GM18861 (cell line): ENCODE measurements around the gene BCL11B.
"Not testable (repeated sequence)": the region's sequence is repeated elsewhere in the genome, so short reads cannot be mapped to it uniquely, and the experiment has no call there.

ENCODE experiments used
- ATAC-seq: cut with Tn5 transposase; IDR thresholded peaks from one replicate; pipeline ENCODE4 v1.9.1; 2021; ENCODE audit not compliant: unreplicated experiment

The BCL11B gene

GRCh38 chr14:99242238-99242637 lies 29.8 kb downstream of the BCL11B start:
- no peak for ATAC-seq

DNA sequence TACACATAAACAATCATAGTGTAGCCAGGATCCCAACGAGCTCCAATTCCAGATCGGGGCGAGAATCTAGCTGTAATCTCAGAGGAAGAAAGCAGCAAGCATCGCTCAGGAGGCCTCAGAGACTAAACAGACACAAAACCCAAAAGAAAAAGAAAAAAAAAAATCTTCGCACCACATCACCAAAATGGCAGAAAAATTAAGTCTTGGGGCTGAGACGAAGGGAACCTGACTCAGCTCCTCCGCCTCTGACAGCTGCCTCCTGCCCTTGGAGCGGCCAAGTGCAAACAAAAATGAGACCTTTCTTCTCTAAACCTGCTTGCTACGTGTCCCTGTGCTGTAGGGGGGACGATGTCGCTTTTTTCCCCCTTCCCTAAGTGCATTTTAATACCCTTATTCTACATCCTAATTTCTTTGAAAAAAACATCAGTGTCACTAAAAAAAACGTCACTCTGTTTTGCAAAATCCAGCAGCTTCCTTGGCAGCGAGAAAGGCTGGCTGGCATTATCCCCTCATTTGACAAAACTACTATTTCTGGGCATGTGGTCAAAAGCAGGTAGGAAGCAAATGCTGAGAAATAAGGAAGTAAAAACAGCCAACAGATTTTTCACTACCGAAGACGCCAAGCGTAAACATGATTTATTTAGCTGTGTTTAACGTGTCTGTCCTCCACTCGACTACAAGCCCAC lies 30.5 kb downstream of the BCL11B start:
- no peak for ATAC-seq

- no peak for ATAC-seq
These were observed 31.2 kb downstream of the BCL11B start for GRCh38 chr14:99240627-99241324.

DNA sequence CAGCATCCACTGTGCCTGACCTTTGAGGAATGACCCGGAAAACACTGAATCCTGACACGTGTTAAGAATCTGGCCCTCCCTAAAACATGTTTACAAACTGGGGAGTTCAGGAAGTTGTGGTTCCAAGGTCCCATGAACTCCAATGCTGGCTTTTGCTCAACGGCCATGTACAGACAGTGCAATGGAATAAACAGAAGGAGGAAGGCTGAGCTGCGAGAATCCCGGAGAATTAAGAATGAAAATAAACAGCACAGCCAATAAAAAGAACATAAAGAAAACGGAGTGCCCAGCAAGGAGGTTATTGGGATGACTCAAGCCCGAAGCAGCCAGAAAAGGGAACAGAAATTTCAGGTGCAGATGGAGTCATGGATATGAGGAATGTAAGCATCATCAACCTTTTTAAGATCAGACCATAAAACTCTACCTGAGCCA lies 32.3 kb downstream of the BCL11B start:
- no peak for ATAC-seq

- no peak for ATAC-seq
These were observed 33.8 kb downstream of the BCL11B start for GRCh38 chr14:99238216-99238615.

GRCh38 chr14:99237288-99237687 lies 34.7 kb downstream of the BCL11B start:
- no peak for ATAC-seq

GRCh38 chr14:99236386-99237138 lies 35.4 kb downstream of the BCL11B start:
- no peak for ATAC-seq

DNA sequence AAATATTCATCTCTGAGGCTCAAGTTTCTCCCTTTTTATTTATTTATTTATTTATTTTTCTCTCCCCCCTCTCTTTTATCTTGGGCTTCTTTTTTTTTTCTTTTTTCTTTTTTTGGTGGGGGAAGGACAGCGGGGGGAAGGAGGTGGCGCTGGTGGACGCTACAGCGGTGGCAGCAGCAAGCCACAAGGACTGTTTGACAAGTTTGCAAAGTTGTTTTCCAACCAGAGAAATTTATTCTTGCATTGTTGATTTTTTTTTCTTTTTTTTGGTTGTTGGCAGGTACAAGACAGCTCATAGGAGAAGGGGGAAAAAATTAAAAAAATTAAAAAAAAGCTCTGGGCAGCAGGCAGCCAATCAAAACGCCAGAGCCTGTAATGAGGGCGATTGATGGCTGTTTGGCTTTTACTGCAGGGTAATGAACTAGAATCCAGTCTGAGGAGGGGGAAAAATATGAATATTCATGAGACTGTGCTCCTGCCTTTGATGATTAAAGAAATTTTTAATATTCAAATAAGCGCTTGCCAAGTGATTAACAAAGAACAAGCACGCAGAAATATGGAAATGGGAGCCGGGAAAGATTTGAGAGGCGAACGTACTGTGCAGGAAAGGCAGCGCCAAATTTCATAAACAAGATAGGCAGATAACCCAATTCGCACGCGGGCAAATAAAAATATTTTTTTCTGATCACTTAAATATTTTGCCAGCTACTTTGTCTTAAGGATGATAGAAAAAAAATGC lies 36.2 kb downstream of the BCL11B start:
- ATAC-seq: no peak

DNA sequence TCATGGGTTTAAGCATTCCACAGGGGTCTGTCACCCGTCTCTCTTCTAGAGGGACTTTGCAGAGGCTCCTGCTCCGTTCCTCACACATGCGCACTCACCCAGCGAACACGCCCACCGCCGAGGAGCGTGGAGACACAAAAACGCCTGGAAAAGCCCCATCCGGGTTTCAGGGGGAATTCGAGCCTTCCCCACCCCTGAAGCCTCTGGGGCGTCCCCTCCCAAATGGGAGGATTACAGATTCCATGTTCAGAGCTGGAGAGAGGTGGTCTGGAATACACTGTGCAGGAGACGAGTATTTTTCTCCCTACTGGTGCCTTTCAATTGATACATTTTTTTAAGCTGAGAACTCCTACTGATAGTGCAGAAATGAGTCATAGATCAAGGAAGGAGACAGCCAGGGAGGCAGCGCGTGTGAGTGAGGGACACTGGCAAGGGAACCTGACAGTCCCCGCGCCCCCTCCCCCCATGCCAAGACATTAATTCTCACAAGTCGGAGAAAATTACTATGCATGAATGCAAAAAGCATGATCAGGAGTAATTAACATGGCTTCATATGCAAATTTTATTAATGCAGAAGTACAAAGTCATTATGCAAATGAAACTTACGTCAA lies 36.9 kb downstream of the BCL11B start:
- no peak for ATAC-seq

GRCh38 chr14:99234355-99234754 lies 37.6 kb downstream of the BCL11B start:
- ATAC-seq: no peak

- ATAC-seq: no peak
These were observed 38.6 kb downstream of the BCL11B start for GRCh38 chr14:99233222-99234035.

DNA sequence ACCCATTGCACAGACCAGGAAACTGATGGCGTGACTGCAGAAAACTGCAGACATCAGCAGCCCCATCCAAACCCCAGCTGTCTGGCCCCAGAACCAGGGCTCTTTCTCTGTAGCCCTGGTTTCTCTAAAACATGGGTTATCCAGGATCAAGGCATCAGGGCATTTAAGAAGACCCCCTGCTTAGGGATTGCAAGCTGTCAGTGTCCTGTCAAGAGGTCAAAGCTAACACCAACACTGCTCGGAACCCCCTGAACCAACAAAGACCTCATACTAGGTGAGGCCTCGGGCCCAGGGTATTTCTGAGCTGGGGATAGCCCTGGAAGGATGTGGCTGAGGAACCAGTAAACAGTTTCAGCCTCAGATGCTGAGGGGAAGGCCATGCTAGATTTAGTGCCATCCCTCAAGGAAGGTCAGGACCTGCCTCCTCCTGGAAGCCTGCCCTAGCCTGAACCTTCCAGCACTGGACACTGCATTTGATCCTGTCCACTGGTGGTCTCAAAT lies 39.2 kb downstream of the BCL11B start:
- ATAC-seq: no peak

GRCh38 chr14:99231850-99232713 lies 39.9 kb downstream of the BCL11B start:
- no peak for ATAC-seq

DNA sequence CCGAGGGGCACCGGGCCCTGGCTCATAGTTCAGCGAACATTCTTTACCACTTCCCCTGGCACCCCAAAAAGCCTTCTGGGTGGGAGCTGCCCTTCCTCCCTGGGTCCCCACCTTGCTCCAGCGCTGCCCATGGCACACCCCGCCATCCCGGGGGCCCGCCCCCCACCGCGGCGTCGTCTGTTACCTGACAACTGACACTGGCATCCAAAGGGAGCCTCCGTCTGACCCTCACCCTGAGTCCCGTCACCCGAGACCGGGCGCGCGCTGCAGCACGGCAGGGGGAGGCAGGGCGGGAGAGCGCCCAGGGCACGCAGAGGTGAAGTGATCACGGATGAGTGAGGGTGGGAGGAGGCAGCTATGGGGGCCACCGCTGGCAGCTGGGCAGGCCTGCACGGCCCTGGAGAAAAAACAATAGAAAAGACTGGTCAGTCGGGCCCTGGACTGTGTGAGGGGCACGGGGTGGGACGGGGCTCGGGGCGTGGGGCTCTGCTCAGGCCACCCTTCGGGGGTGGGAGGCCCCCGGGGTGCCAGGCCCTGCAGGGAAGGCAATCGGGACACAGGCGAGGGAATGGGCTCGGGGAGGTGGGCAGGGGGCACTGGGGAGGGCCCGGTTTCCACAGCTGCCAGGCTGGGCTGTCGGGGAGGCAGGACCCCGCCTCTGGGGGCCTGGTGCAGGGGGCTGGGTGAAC lies 40.7 kb downstream of the BCL11B start:
- ATAC-seq: no peak

DNA sequence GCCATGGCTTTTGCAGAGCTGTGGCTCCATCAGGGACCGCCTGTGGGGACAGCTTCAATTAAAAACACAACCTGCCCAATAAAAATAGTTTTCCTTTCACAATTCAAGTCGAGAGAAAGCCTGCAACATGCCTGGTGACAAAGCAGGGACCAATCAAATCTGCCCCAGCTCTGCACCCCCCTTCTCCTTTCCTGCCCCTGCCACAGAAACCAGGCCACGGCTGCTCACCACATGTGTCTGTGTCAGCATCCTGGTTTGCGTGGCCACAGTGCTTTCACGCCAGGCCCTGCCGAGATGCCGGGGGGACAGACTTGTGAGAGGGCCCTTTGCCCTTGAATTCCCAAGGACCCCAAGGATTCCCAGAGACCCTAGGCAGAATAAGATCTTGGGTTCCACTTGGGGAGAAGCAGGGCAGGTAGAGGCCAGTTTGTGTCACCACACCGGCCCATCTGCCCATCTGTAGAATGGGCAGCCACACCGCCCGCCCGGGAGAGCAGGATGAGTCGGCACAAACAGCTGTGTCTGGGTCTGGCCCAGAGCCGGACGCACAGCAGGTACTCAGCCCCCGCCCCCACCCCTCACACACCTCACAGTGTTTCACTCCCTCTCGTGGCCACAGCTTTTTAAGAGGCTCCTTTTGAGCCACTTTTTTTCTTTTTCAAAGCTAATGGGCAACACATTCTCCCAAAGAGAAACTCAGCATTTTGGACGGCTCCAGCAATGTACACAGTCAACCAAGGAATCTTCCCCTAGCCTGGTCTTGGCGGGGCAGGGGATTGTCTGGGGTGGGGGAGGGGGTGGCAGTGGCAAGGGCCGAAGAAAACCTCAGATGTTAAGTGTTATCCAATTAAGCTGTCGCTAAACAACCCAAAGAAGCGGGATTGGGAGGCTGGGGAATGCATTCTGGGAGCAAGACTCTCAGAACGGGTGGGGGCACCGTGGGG lies 41.5 kb downstream of the BCL11B start:
- no peak for ATAC-seq

DNA sequence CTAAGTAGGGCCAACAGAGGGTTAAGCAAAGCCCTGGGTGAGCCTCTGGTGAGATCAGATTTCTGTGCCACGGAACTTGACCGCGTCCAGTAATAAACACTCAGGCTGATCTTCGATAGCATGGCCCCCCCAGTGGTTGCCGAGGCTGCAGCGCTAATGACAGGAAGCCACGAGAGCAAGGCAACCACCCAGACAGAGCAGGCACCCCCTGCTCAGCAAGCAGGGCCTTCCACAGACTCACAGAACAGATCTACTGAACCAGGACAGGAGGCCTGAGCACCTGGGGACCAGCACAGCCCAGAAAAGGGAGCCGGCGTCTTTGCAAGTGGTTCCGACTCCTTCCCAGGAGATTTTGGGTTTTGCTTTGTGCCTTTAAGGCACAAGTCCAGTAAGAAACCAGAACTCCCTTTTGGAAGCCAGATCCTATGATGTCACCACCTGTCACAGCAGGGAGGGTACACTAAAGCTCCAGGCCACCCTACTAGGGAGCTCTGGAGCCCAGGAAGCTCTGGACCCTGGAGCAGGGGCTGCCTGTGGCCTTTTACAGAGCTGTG lies 42.3 kb downstream of the BCL11B start:
- ATAC-seq: no peak

GRCh38 chr14:99228760-99229159 lies 43.2 kb downstream of the BCL11B start:
- ATAC-seq: not testable (repeated sequence)
